ENCODE data around the gene ACP7.

DNA sequence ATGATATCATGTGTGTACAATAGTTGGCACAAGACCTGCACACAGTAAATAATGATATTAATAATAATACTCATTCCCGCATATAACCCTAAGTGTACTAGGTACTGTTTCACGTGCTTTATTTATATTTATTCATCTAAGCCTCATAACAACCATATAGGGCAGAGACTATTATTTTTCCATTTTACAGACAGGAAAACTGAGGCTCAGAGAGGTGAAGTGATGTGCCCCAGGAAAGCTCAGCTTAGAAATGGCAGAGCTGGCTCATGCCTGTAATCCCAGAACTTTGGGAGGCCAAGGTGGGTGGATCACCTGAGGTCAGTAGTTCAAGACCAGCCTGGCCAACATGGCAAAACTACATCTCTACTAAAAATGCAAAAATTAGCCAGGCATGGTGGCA is 13.6 kb downstream of the ACP7 start:
- TF ChIP-seq POLR2A (IDR thresholded peaks at IDR 0.05; ENCODE audit: low read depth, low read length) (no peak), POLR2AphosphoS5 (IDR thresholded peaks at IDR 0.05; ENCODE audit: low read depth, low read length) (no peak)

All from GM12892 (cell line).